AG04449 (cell line): Measurements from ENCODE around the gene IFNA21.
"Not testable (repeated sequence)": the region's sequence is repeated elsewhere in the genome, so short reads cannot be mapped to it uniquely, and the experiment has no call there.

Experiments used
- CTCF ChIA-PET: fragments of 350-600 bp; formaldehyde crosslinking; extraction: SDS; loops from one replicate; lab custom pipeline; 2021; ENCODE audit warnings: antibody characterized with exemption; lab: Yijun Ruan, JAX
- POLR2A ChIA-PET: fragments of 400-600, 350-600 bp; formaldehyde crosslinking; extraction: SDS; loops from one replicate; lab custom pipeline; 2020; ENCODE audit warnings: antibody characterized with exemption, inconsistent platforms; lab: Yijun Ruan, JAX
- DNase-seq: peaks from one replicate; pipeline ENCODE4 v3.0.0-alpha.2; 2010; ENCODE audit warnings: low read depth, low spot score
- H3K4me3 ChIP-seq: 2 replicates; pipeline ENCODE4 v1.5.1; 2011; ENCODE audit warnings: low read depth, mild to moderate bottlenecking, control low read depth, low read length
- TF ChIP-seq, protein P1 (sequence below): IDR thresholded peaks from one replicate; pipeline ENCODE4 v1.5.1; 2011; ENCODE audit warnings: mild to moderate bottlenecking, moderate library complexity, low read length, control low read depth, inconsistent platforms; ENCODE audit not compliant: insufficient read depth; ENCODE audit errors: missing control alignments

The IFNA21 gene

DNA sequence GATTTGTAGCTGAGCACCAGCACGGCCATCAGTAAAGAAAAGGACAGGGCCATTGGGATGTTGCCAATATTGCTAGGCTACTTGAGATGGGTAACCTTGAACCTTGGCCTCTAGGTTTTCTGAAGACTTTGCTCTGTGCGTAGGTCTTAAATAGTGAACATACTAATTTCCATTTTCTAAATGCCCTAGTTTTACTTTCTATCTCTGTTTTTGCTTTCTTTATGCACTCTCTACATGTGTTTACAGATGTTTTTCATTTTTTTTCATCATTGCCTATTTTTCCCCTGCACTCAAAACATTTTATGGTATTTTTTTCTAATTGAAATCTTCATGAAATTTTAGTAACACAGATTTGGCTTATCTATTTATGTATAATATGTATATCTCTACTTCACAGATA is at the start of gene IFNA21:
Gene IFNA21 (minus strand): TSS at position 101 of the 400 bp plus-strand sequence. CDS start 48 bp downstream, at position 53.
- DNase-seq, H3K4me3 ChIP-seq, CTCF ChIA-PET, POLR2A ChIA-PET: not testable (repeated sequence)

- POLR2A ChIA-PET, DNase-seq, H3K4me3 ChIP-seq: not testable (repeated sequence)
- CTCF ChIA-PET = interaction anchor here (0.9 to 1.3 kb wide), 3 partner anchors 10 to 50 kb away, joined by 3 to 4 read pairs (median 3); no protein-coding TSS in a partner anchor
These were observed 47.2 kb upstream of the IFNA21 start for GRCh38 chr9:21213411-21214326.

GRCh38 chr9:21212160-21212559 is 45.7 kb upstream of the IFNA21 start:
- POLR2A ChIA-PET, DNase-seq, H3K4me3 ChIP-seq: not testable (repeated sequence)
- CTCF ChIA-PET = interaction anchor here (1.2 kb wide), 1 partner anchor 17 kb away, joined by 6 read pairs; no protein-coding TSS in a partner anchor

DNA sequence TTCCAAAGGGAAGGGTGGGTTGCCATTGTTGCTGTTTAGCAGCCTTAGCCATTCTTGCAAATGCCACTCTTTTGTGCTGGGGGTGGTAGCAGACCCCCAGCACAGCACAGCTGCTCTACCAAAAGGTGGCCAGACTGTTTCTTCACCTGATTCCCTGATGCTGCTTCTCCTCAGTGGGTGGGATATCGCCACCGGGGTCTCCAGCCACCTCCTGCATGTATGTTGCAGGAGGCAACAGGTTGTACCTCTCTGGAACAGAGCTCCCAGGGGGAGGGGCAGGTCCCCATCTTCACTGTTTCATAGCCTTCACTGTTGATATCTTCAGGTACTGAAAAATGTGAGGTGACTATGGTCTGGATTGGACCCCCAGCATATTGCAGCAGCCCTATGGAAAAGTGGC is 44.3 kb upstream of the IFNA21 start:
- DNase-seq, H3K4me3 ChIP-seq, POLR2A ChIA-PET, CTCF ChIA-PET: not testable (repeated sequence)

DNA sequence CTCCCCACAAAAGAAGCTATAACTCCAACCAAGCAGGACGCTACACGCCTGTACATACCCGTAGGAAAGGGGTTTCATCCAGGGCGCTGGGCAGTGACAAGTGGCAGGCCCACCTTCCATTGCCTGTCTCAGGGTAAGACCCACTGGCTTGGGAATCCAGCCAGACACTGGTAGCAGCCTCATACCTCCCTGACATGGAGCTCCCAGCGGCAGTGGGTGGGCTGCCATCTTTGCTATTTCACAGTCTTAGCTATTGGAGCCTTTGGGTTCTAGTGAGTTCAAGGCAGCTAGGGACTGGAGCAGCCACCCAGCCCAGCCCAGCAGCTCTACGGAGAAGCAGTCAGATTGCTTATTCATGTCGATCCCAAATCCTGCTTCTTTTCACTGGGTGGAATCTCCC is 43.9 kb upstream of the IFNA21 start:
- TF ChIP-seq, protein P1, sequence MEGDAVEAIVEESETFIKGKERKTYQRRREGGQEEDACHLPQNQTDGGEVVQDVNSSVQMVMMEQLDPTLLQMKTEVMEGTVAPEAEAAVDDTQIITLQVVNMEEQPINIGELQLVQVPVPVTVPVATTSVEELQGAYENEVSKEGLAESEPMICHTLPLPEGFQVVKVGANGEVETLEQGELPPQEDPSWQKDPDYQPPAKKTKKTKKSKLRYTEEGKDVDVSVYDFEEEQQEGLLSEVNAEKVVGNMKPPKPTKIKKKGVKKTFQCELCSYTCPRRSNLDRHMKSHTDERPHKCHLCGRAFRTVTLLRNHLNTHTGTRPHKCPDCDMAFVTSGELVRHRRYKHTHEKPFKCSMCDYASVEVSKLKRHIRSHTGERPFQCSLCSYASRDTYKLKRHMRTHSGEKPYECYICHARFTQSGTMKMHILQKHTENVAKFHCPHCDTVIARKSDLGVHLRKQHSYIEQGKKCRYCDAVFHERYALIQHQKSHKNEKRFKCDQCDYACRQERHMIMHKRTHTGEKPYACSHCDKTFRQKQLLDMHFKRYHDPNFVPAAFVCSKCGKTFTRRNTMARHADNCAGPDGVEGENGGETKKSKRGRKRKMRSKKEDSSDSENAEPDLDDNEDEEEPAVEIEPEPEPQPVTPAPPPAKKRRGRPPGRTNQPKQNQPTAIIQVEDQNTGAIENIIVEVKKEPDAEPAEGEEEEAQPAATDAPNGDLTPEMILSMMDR = no peak
- no peak overlapping the region for H3K4me3 ChIP-seq
- POLR2A ChIA-PET = no interaction called here
- DNase-seq = no peak
- CTCF ChIA-PET = no interaction called here

DNA sequence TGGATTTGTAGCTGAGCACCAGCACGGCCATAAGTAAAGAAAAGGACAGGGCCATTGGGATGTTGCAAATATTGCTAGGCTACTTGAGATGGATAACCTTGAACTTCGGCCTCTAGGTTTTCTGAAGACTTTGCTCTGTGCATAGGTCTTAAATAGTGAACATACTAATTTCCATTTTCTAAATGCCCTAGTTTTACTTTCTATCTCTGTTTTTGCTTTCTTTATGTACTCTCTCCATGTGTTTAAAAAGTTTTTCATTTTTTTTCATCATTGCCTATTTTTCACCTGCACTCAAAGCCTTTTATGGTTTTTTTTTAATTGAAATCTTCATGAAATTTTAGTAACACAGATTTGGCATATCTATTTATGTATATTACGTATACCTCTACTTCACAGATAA is 40.6 kb upstream of the IFNA21 start, which contains the start of gene IFNA10:
Gene IFNA10 (minus strand): TSS at position 101 of the 400 bp plus-strand sequence. CDS start 46 bp downstream, at position 55.
- DNase-seq, CTCF ChIA-PET, H3K4me3 ChIP-seq, POLR2A ChIA-PET: not testable (repeated sequence)

GRCh38 chr9:21205204-21205603 is 38.7 kb upstream of the IFNA21 start:
- DNase-seq = no peak
- POLR2A ChIA-PET = no interaction called here
- TF ChIP-seq, protein P1 = no peak
- no peak overlapping the region for H3K4me3 ChIP-seq
- CTCF ChIA-PET = no interaction called here

- CTCF ChIA-PET = interaction anchor here (0.7 to 1.0 kb wide), 2 partner anchors 12 to 13 kb away, joined by 3 to 4 read pairs; no protein-coding TSS in a partner anchor
- DNase-seq, POLR2A ChIA-PET, H3K4me3 ChIP-seq: not testable (repeated sequence)
These were observed 35.6 kb upstream of the IFNA21 start, which contains the start of gene IFNA7 for GRCh38 chr9:21202105-21202504. Gene IFNA7, minus strand, starts transcription at chr9:21202205. Its CDS starts 40 bp downstream, at chr9:21202165.

GRCh38 chr9:21194867-21195776 is 28.7 kb upstream of the IFNA21 start:
- POLR2A ChIA-PET, H3K4me3 ChIP-seq, DNase-seq: not testable (repeated sequence)
- CTCF ChIA-PET = interaction anchor here (0.6 to 2.0 kb wide), 6 partner anchors 12 to 601 kb away, joined by 3 to 6 read pairs (median 4); no protein-coding TSS in a partner anchor
- TF ChIP-seq, protein P1 = peak; percentile 11

DNA sequence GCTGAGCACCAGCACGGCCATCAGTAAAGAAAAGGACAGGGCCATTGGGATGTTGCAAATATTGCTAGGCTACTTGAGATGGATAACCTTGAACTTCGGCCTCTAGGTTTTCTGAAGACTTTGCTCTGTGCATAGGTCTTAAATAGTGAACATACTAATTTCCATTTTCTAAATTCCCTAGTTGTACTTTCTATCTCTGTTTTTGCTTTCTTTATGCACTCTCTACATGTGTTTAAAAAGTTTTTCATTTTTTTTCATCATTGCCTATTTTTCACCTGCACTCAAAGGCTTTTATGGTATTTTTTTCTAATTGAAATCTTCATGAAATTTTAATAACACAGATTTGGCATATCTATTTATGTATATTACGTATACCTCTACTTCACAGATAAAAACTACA is 21.0 kb upstream of the IFNA21 start, which contains the start of gene IFNA4:
Gene IFNA4 (minus strand): TSS at position 101 of the 400 bp plus-strand sequence. CDS start 56 bp downstream, at position 45.
- H3K4me3 ChIP-seq, POLR2A ChIA-PET, DNase-seq: not testable (repeated sequence)
- CTCF ChIA-PET = interaction anchor here (0.7 kb wide), 1 partner anchor 810 kb away, joined by 3 read pairs; no protein-coding TSS in a partner anchor
